Mesenchymal stem cell (in vitro differentiated cells and primary cell): ENCODE results near the gene AOPEP.
A peak's percentile ranks its signal among the peaks of the same experiment; 100 is the strongest.

Source experiments
- DNase-seq: peaks from one replicate; pipeline ENCODE4 v3.0.0-alpha.2; 2013
- H2AFZ ChIP-seq: one replicate; pipeline ENCODE4 v1.6.1; 2013; ENCODE audit warnings: low read depth, mild to moderate bottlenecking, control low read depth, inconsistent platforms, low read length, moderate library complexity
- H2AK5ac ChIP-seq: 2 replicates; pipeline ENCODE4 v1.6.1; 2013; ENCODE audit warnings: low read length, moderate library complexity, mild to moderate bottlenecking, inconsistent platforms; ENCODE audit not compliant: severe bottlenecking
- H2BK120ac ChIP-seq: one replicate; pipeline ENCODE4 v1.6.1; 2013; ENCODE audit warnings: low read depth, mild to moderate bottlenecking, inconsistent platforms, low read length, moderate library complexity
- H2BK12ac ChIP-seq, 2 experiments: one replicate each; pipeline ENCODE4 v1.6.1; 2013; ENCODE audit warnings: inconsistent platforms in 2 of 2, low read length in 2 of 2, mild to moderate bottlenecking in 2 of 2, moderate library complexity in 2 of 2, control low read depth in 1 of 2
- H2BK15ac ChIP-seq: one replicate; pipeline ENCODE4 v1.6.1; 2013; ENCODE audit warnings: mild to moderate bottlenecking, low read depth, inconsistent platforms; ENCODE audit not compliant: poor library complexity, severe bottlenecking
- H2BK5ac ChIP-seq: 2 replicates; pipeline ENCODE4 v1.6.1; 2013; ENCODE audit warnings: low read depth, mild to moderate bottlenecking, low read length, control low read depth, inconsistent platforms; ENCODE audit not compliant: poor library complexity, severe bottlenecking
- H3K14ac ChIP-seq, 2 experiments: one replicate each; pipeline ENCODE4 v1.6.1; 2013; ENCODE audit warnings: inconsistent platforms in 2 of 2, low read length in 2 of 2, control low read depth in 1 of 2, mild to moderate bottlenecking in 1 of 2, moderate library complexity in 1 of 2
- H3K18ac ChIP-seq, 2 experiments: one replicate each; pipeline ENCODE4 v1.6.1; 2013; ENCODE audit warnings: inconsistent platforms in 2 of 2, low read length in 2 of 2, control low read depth in 1 of 2, low read depth in 1 of 2, mild to moderate bottlenecking in 1 of 2
- H3K23ac ChIP-seq, 2 experiments: one replicate each; pipeline ENCODE4 v1.6.1; 2013; ENCODE audit warnings: inconsistent platforms in 2 of 2, low read length in 2 of 2, mild to moderate bottlenecking in 2 of 2, moderate library complexity in 2 of 2, control low read depth in 1 of 2
- H3K27ac ChIP-seq: 2 replicates; pipeline ENCODE4 v1.5.1; 2013; ENCODE audit warnings: mild to moderate bottlenecking, moderate library complexity, low read length, control low read depth, inconsistent platforms; ENCODE audit not compliant: poor library complexity, severe bottlenecking
- H3K27me3 ChIP-seq, 2 experiments: 2 replicates each; pipeline versions ENCODE4 v1.6.1 to v1.7.0; 2013; ENCODE audit warnings: low read length in 2 of 2, mild to moderate bottlenecking in 2 of 2, moderate library complexity in 2 of 2, control low read depth in 1 of 2, inconsistent platforms in 1 of 2; ENCODE audit not compliant: control insufficient read depth in 1 of 2, insufficient read depth in 1 of 2
- H3K36me3 ChIP-seq, 2 experiments: 2 replicates each; pipeline versions ENCODE4 v1.6.1 to v1.7.0; 2013; ENCODE audit warnings: low read length in 2 of 2, control low read depth in 1 of 2, inconsistent platforms in 1 of 2, low read depth in 1 of 2, mild to moderate bottlenecking in 1 of 2; ENCODE audit not compliant: insufficient read depth in 2 of 2, control insufficient read depth in 1 of 2
- H3K4ac ChIP-seq, 2 experiments: one replicate each; pipeline ENCODE4 v1.6.1; 2013; ENCODE audit warnings: inconsistent platforms in 2 of 2, low read length in 2 of 2, mild to moderate bottlenecking in 2 of 2, moderate library complexity in 2 of 2, control low read depth in 1 of 2, low read depth in 1 of 2
- H3K4me1 ChIP-seq: 2 replicates; pipeline ENCODE4 v1.6.1; 2013; ENCODE audit warnings: low read depth, low read length, control low read depth; ENCODE audit not compliant: control insufficient read depth, insufficient read depth
- H3K4me2 ChIP-seq: 2 replicates; pipeline ENCODE4 v1.6.1; 2013; ENCODE audit warnings: low read length, mild to moderate bottlenecking, inconsistent platforms; ENCODE audit not compliant: poor library complexity, severe bottlenecking
- H3K4me3 ChIP-seq, 2 experiments: 2 replicates each; pipeline versions ENCODE4 v1.5.1 to v1.7.0; 2013; ENCODE audit warnings: low read length in 2 of 2, mild to moderate bottlenecking in 2 of 2, control low read depth in 1 of 2, low read depth in 1 of 2; ENCODE audit not compliant: insufficient read depth in 1 of 2
- H3K79me1 ChIP-seq: replicated peaks from 2 replicates; pipeline ENCODE4 v1.6.1; 2013; ENCODE audit warnings: mild to moderate bottlenecking, control low read depth, low read length, inconsistent platforms; ENCODE audit not compliant: poor library complexity, severe bottlenecking
- H3K9ac ChIP-seq: 2 replicates; pipeline ENCODE4 v1.7.0; 2013; ENCODE audit warnings: mild to moderate bottlenecking, low read length, moderate library complexity
- H3K9me3 ChIP-seq: 2 replicates; pipeline ENCODE4 v1.7.0; 2013; ENCODE audit warnings: mild to moderate bottlenecking, low read length; ENCODE audit not compliant: control insufficient read depth
- H4K8ac ChIP-seq: one replicate; pipeline ENCODE4 v1.6.1; 2013; ENCODE audit warnings: inconsistent platforms, mild to moderate bottlenecking, low read length, moderate library complexity
- H4K91ac ChIP-seq: one replicate; pipeline ENCODE4 v1.6.1; 2013; ENCODE audit warnings: mild to moderate bottlenecking, low read length, inconsistent platforms
- WGBS: methylation state at CpG from one replicate; pipeline ENCODE4 v1.1.7; 2013; ENCODE audit warnings: mixed read lengths; 5-methylcytosine and 5-hydroxymethylcytosine counted together

AOPEP gene

GRCh38 chr9:94794476-94795167, 68.1 kb downstream of the AOPEP start:
- no peak overlapping the region for H2BK12ac ChIP-seq
- peaks cover 9% of the 10 kb centered on the region for H3K4me1 ChIP-seq

DNA sequence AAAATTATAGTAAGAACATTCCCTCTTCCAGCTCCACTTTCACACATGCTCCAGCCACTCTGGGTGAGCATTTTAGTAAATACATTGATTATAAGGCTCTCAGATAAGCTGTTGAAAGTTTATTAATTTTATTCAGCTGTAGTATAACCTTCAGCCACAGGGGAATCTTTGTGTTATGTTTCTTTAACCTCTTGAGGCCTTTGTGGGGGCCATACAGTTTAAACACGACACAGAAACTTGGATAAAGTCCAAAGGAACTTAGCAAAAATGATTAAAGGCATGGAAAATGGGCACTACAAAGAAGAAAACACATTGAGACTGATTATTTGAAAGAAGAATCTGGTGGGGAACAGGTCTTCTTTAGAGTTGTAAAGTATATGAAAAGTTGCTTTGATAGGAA, 70.2 kb downstream of the AOPEP start:
- DNase-seq: no peak
- Histone ChIP-seq H2BK5ac (no peak overlapping the region), H3K4me3 (no peak overlapping the region), H3K36me3 (peaks cover 0 to 14% of the 10 kb centered on the region in 2 experiments), H3K4ac (no peak overlapping the region), H3K4me2 (no peak overlapping the region), H4K8ac (no peak overlapping the region), H3K79me1 (peaks cover 4% of the 10 kb centered on the region), H2AK5ac (no peak overlapping the region), H2BK15ac (no peak overlapping the region), H4K91ac (no peak overlapping the region), H3K9ac (no peak overlapping the region), H3K18ac (no peak overlapping the region), H3K4me1 (peaks cover 13% of the 10 kb centered on the region), H3K27ac (no peak overlapping the region), H3K9me3 (no peaks in the 10 kb centered on the region), H3K14ac (no peak overlapping the region), H2BK120ac (no peak overlapping the region), H2BK12ac (no peak overlapping the region), H3K27me3 (no peaks in the 10 kb centered on the region), H3K23ac (no peak overlapping the region), H2AFZ (no peak overlapping the region)
- WGBS: 13% methylated on average over 1 of the region's 1 CpG

More at GRCh38 chr9:94794476-94795167, 68.1 kb downstream of the AOPEP start:
- Histone ChIP-seq H2BK5ac (no peak overlapping the region), H4K91ac (no peak overlapping the region), H3K4me2 (no peak overlapping the region), H3K14ac (no peak overlapping the region), H3K27ac (no peak overlapping the region), H3K4me3 (no peak overlapping the region), H3K4ac (no peak overlapping the region), H4K8ac (no peak overlapping the region), H2AK5ac (no peak overlapping the region), H3K27me3 (no peaks in the 10 kb centered on the region), H3K36me3 (peaks cover 3 to 14% of the 10 kb centered on the region in 2 experiments), H3K23ac (no peak overlapping the region), H2AFZ (no peak overlapping the region), H3K18ac (no peak overlapping the region), H3K79me1 (peaks cover 7% of the 10 kb centered on the region), H3K9ac (no peak overlapping the region), H3K9me3 (no peaks in the 10 kb centered on the region), H2BK120ac (no peak overlapping the region), H2BK15ac (no peak overlapping the region)
- 100% methylated on average over 1 of the region's 1 CpG for WGBS
- DNase-seq: no peak

DNA sequence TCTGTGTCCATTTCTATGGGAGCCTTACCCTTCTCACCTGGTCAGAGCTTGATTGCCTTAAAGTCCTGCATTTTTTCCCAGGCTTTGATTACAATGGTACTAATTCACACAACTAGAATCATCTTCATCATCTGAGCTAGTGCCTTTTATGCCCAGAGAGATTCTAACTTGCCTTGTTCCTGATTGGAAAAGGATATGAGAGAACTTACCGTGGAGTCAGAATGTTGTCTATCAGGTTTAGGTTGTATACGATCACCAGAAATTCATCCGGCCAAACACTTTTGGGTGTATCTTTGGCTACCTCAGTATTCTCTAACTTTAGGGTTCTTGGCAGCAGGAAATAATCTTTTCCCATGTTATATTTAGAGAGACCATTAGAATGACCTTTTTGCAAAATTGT, 71.7 kb downstream of the AOPEP start:
- H3K23ac ChIP-seq: no peak overlapping the region
- H4K8ac ChIP-seq: no peak overlapping the region
- H2AFZ ChIP-seq: no peak overlapping the region
- peak overlapping the region in 1 of 2 experiments; percentile 49 for H2BK12ac ChIP-seq
- H3K27me3 ChIP-seq: no peaks in the 10 kb centered on the region
- H3K14ac ChIP-seq: no peak overlapping the region
- H3K9ac ChIP-seq: no peak overlapping the region
- H3K4me2 ChIP-seq: no peak overlapping the region
- no peak overlapping the region for H3K4me3 ChIP-seq
- H3K36me3 ChIP-seq: peaks cover 0 to 14% of the 10 kb centered on the region in 2 experiments
- H2BK120ac ChIP-seq: no peak overlapping the region
- no peak for DNase-seq
- H3K18ac ChIP-seq: peak overlapping the region; percentile 28 to 37
- no peak overlapping the region for H2BK5ac ChIP-seq
- peaks cover 4% of the 10 kb centered on the region for H3K79me1 ChIP-seq
- peak overlapping the region; percentile 15 for H2AK5ac ChIP-seq
- no peaks in the 10 kb centered on the region for H3K9me3 ChIP-seq
- peaks cover 12% of the 10 kb centered on the region for H3K4me1 ChIP-seq
- 100% methylated on average over 3 of the region's 3 CpGs for WGBS
- no peak overlapping the region for H2BK15ac ChIP-seq
- no peak overlapping the region for H3K27ac ChIP-seq
- no peak overlapping the region for H3K4ac ChIP-seq
- H4K91ac ChIP-seq: no peak overlapping the region

DNA sequence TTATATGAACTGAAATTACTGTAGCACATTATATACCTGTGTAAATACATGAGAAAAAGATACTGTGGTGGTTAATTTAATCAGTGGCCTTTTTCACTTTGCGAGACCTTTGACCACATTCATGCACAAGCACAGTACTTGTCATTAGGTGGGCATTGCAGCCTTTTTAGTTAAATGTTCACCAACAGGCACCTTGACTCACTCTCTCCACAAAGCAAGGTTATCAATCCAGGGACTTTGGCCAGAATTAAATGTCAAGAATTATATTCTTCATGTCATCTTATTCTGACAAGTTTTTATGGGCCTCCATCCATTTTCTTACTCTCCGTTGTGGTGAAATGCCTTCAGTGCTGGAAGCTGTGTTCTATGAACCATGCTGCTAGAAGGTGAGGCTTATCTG, 72.2 kb downstream of the AOPEP start:
- Histone ChIP-seq H3K36me3 (peaks cover 0 to 14% of the 10 kb centered on the region in 2 experiments), H3K14ac (no peak overlapping the region), H4K91ac (no peak overlapping the region), H3K27me3 (no peaks in the 10 kb centered on the region), H3K9me3 (no peaks in the 10 kb centered on the region), H3K4me2 (no peak overlapping the region), H2BK15ac (no peak overlapping the region), H2AK5ac (peak overlapping the region; percentile 88), H3K9ac (no peak overlapping the region), H3K4me1 (peaks cover 12% of the 10 kb centered on the region), H3K79me1 (peaks cover 4% of the 10 kb centered on the region), H3K4ac (no peak overlapping the region), H3K4me3 (no peak overlapping the region), H2BK12ac (peak overlapping the region in 1 of 2 experiments; percentile 56), H4K8ac (no peak overlapping the region), H2AFZ (no peak overlapping the region), H3K18ac (no peak overlapping the region), H2BK5ac (no peak overlapping the region), H2BK120ac (no peak overlapping the region), H3K27ac (no peak overlapping the region), H3K23ac (no peak overlapping the region)
- DNase-seq: no peak
- WGBS: 95% methylated on average over 1 of the region's 2 CpGs
